GM19468 (cell line): Measurements from ENCODE around the gene SPATA6L.

ENCODE experiments used
- ATAC-seq: cut with Tn5 transposase; IDR thresholded peaks from one replicate; pipeline ENCODE4 v1.9.1; 2021; ENCODE audit warnings: mild to moderate bottlenecking, moderate library complexity, moderate number of reproducible peaks; ENCODE audit not compliant: unreplicated experiment; ENCODE audit errors: extremely low read depth

The SPATA6L gene

DNA sequence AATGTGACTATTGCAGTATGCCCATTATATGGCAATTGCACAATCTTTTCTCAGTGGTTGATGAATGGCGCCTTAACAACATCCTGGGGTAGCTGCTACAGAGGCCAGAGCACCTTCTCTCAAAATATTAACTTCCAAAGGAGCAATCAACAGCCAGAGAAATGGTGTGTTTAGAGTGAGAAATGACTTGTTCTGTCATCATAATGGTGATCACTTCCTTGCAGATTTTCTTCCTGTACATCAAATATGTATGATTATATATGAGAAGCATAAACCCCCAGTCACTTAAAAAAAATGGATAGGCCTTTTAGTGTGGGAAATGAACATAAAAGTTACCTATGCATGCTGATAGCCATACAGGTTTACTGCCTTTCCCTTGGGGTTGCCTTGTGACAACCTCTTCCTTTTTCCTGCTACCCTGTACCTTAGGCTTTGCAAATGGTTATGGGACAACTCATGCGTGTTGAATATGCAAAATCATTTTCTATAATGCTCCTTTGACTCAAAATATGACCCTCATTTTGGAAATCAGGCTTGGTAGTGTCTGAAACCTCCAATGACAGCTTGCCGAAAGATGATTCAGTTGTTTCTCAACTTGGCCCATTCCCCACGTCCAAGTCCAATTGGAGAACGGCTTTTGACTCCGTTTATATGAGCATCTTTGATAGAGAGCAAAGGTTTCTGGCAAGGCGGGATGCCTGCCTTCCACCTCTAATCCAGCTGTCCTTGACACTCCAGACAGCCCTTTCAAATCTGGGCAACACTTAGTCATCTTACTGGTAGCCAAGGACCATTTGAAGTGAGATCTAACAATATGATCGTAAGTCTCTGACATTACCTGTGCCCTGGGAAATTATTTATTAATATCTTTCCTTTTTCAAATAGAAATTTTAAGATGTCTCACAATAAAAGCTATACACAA lies 106.8 kb downstream of the SPATA6L start:
- ATAC-seq, result no peak

DNA sequence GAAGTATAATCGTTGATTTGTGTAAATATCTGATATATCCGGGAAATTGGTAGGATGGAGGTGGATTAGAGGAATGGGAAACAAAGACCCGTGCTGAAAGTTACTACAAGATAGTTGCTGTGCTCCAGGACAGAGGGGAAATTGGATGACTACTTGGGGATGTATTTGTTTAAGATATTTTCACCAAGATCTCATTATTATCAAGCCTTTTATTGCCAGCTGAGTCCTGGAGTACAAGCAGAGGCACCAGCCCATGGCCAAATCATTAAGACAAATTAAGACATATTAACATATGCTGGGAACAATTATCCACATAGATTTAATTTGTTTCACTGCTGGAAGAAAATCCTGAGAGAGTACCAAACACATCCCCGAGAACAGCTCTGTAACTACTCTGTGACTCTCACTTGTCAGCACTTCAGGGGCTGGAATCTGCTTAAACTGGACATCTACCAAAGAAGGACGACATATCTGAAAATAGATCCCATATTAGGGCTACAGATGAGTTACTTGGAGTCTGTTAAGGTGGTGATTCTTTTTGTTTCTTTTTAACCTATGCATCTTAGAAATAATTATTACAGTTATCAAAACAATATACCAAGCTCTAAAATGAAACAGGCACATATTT lies 107.8 kb downstream of the SPATA6L start:
- no peak for ATAC-seq

DNA sequence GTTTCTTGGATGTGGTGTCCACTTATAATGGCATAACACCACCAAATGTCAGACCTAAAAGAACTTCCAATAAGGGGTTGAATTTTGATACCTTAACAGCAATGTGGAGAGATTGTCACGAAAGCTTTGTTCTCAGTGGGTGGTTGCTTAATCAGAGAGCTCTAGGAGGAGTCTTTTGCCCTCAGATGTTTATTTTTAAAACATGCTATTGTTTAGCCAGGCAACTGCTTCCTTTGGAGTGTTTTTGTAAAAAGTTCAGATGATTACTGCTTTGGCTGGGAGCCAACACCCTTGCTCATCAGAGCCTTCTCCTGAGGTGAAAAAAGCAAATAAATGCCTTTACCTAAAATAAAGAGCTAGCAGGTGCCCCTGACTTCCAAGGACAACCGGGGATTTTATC lies 111.0 kb downstream of the SPATA6L start:
- no peak for ATAC-seq

DNA sequence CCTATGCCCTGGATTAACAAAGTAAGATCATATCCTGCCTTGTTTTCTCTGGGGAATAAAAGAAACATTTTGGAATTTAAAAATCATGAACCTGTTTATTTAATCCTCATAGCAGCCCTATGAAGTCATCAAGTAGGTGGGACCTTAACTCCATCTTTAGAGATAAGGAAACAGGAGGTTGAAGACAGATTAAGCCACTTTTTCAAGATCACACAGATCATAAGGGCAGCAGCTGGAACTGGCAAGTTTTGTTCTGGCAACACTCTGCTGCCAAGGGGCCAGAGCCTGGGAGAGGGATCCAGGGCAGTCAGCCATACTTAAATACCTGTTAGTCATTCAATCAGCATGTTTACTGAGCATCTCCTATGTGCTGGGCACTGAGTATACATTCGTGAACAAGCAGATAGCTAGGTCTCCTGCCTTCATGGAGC lies 112.3 kb downstream of the SPATA6L start:
- no peak for ATAC-seq

DNA sequence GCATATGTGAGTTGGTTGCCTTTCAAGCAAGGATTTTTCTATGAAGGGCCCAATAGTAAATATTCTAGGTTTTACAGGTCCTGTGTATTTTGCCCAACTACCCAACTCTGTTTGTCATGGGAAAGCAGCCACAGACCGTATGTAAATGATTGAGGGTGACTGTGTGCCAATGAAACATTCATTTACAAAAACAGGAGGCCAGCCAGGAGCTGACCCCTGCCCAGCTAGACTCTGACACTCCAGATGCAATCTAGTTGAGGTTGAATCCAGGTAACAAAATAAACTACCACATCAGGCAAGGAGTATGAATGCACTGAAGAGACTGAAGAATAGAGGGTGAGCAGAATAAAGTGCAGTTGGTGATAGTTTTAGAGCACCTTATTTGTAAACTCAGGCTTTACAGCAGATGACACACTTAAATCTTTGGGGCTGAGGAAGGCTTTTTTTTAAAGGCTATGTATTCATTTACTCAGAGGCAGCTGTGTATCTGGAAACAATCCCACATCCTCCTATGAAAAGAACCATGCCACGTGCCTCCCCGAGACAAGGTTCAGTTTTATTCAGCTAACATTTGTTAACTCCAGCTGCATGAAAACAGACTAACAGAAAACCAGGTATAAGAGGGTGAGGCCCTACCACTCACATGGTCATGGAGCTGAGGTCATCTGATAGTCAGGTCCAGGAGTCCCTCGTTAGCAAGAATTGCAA lies 115.3 kb downstream of the SPATA6L start:
- no peak for ATAC-seq

DNA sequence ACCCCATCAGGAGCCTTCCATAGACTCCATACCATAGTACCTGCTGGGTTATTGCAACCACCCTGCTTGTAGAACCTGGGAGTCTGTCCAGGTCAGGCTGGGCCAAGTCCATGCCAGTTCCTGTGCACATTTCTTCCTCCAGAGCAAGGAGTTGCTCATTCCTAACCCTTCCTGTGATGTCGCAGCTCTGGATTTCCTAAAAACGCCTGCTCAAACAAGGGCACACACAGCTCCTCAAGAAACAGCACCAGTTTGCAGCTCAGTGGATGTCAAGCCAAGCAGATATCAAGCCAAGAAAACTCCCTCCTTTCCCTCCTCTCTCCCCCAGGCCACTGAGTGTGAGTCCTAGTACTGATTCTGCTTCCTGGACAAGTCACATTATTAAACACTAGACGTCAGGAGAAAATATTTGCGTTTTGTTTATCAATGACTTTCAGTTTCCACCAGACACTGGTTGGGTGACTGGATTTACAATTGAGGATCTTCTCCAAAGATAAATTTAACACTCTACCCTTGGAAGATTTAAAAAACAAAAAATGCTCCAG lies 116.5 kb downstream of the SPATA6L start:
- no peak for ATAC-seq

DNA sequence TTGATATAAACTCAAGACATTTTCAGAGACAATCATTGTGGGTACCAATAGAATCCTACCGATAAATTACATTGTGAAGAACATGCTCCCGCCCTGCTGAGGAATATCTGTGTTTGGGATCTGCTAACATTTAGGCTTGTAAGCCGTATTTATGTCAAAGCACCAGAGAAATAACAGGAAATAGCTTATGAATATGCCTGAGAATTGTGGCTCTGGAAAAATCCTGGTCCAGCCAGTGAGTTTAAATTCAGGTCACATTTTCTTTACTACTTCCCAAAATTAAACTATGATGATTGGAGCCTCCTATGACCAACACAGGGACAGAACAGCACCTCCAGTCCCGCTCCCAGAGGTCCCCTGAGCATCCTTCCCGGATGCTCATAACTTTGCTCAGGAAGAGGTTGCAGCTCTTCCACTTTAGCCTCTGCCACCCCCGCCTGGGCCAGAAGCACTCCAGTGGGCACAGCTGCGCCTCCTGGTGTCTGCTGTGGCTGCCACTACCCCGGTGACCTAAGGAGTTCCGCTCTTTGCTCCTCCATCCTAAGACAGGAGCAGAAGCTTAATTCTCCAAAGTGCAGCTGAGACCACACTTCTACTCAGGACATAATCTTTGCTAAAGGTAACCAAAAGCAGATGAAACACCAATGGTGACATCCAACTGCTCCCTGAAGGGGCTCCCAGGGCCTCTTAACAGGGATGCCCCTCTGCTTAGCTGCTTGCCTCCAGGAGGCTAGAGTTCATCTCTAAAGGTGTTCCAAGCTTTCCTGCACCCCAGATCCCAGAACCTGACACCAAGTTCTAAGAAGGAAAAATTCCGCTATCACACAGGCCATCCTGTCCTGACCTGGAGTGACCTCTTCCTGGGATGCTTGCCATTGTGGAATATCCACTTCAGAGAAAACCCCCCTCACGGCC lies 117.2 kb downstream of the SPATA6L start:
- ATAC-seq, result no peak
